GM23338 (cell line): ENCODE measurements around the gene KRTAP4-6. TPM values are rescaled to one million over a fixed set of nuclear protein-coding genes. Genes with fewer than 3 reads are reported as not detected.

ENCODE experiments used
- ATAC-seq: fragments of 200-7000 bp; cut with Tn5 transposase; 3 replicates; pipeline ENCODE4 v1.9.1; 2020
- DNase-seq: peaks from one replicate; pipeline ENCODE4 v3.0.0-alpha.2; 2015; ENCODE audit warnings: low spot score
- H2AFZ ChIP-seq: fragments of 200-600 bp; sonication (generic); 2 replicates; pipeline ENCODE4 v1.8.0; 2016; ENCODE audit warnings: antibody characterized with exemption, mild to moderate bottlenecking, moderate library complexity
- H3F3A ChIP-seq: fragments of 200-600 bp; sonication (generic); replicated peaks from 2 replicates; pipeline ENCODE4 v1.8.0; 2017; ENCODE audit warnings: antibody characterized with exemption, mixed run types, low read depth
- H3K27ac ChIP-seq: fragments of 200-600 bp; sonication (generic); 2 replicates; pipeline ENCODE4 v1.6.1; 2016; ENCODE audit warnings: low read depth
- H3K27me3 ChIP-seq: fragments of 200-600 bp; sonication (generic); 2 replicates; pipeline ENCODE4 v1.8.0; 2016; ENCODE audit warnings: mild to moderate bottlenecking, mixed run types, moderate library complexity; ENCODE audit not compliant: insufficient read depth
- H3K36me3 ChIP-seq: fragments of 200-600 bp; sonication (generic); 2 replicates; pipeline ENCODE4 v1.8.0; 2016; ENCODE audit warnings: mild to moderate bottlenecking; ENCODE audit not compliant: insufficient read depth
- H3K4me1 ChIP-seq: fragments of 200-600 bp; sonication (generic); 2 replicates; pipeline ENCODE4 v1.8.0; 2016; ENCODE audit warnings: mild to moderate bottlenecking, moderate library complexity; ENCODE audit not compliant: insufficient read depth
- H3K4me2 ChIP-seq: fragments of 200-600 bp; sonication (generic); 2 replicates; pipeline ENCODE4 v1.7.1; 2017; ENCODE audit warnings: mixed run types
- H3K4me3 ChIP-seq: fragments of 200-600 bp; sonication (generic); 2 replicates; pipeline ENCODE4 v1.6.1; 2016; ENCODE audit warnings: mixed run types
- H3K79me2 ChIP-seq: fragments of 200-600 bp; sonication (generic); replicated peaks from 2 replicates; pipeline ENCODE4 v1.8.0; 2017; ENCODE audit warnings: mild to moderate bottlenecking; ENCODE audit not compliant: insufficient read depth
- H3K9me2 ChIP-seq: fragments of 200-600 bp; sonication (generic); 2 replicates; pipeline ENCODE4 v1.8.0; 2017; ENCODE audit not compliant: insufficient read depth
- H4K20me1 ChIP-seq: fragments of 200-600 bp; sonication (generic); replicated peaks from 2 replicates; pipeline ENCODE4 v1.8.0; 2017; ENCODE audit warnings: mild to moderate bottlenecking; ENCODE audit not compliant: insufficient read depth
- H3K27ac Mint-ChIP-seq: 2 replicates; pipeline ENCODE4 v1.8.0; 2020; ENCODE audit warnings: inconsistent platforms, mild to moderate bottlenecking, moderate library complexity, mixed read lengths
- H3K27me3 Mint-ChIP-seq: 3 replicates; pipeline ENCODE4 v1.8.0; 2022; ENCODE audit warnings: low read depth, mild to moderate bottlenecking, moderate library complexity, mixed read lengths, inconsistent platforms; ENCODE audit not compliant: insufficient read depth, poor library complexity
- H3K36me3 Mint-ChIP-seq: 3 replicates; pipeline ENCODE4 v1.8.0; 2021; ENCODE audit warnings: low read depth, mild to moderate bottlenecking, inconsistent platforms, moderate library complexity, mixed read lengths
- H3K4me1 Mint-ChIP-seq: 3 replicates; pipeline ENCODE4 v1.8.0; 2020; ENCODE audit warnings: mild to moderate bottlenecking, inconsistent platforms, mixed read lengths
- H3K4me3 Mint-ChIP-seq: 3 replicates; pipeline ENCODE4 v1.8.0; 2021; ENCODE audit warnings: moderate library complexity, mild to moderate bottlenecking, inconsistent platforms, mixed read lengths
- H3K9me3 Mint-ChIP-seq: 3 replicates; pipeline ENCODE4 v1.8.0; 2020; ENCODE audit warnings: moderate library complexity, mild to moderate bottlenecking, inconsistent platforms, mixed read lengths
- CREB1 ChIP-seq: fragments of 250-450 bp; sonication (Bioruptor Pico); IDR thresholded peaks from 2 replicates; pipeline ENCODE4 v1.5.0; 2020; ENCODE audit warnings: low read depth, mild to moderate bottlenecking, moderate library complexity
- ETS1 ChIP-seq: IDR thresholded peaks from 2 replicates; pipeline ENCODE4 v1.6.1; 2016; ENCODE audit warnings: antibody characterized with exemption
- EZH2 ChIP-seq: fragments of 200-600 bp; sonication (generic); IDR thresholded peaks from one replicate; pipeline ENCODE4 v1.8.0; 2017; ENCODE audit warnings: antibody characterized with exemption, mild to moderate bottlenecking, low read depth; ENCODE audit not compliant: unreplicated experiment
- EZH2phosphoT487 ChIP-seq: fragments of 200-600 bp; sonication (generic); IDR thresholded peaks from one replicate; pipeline ENCODE4 v1.8.1; 2018; ENCODE audit warnings: antibody characterized with exemption; ENCODE audit not compliant: unreplicated experiment
- JUNB ChIP-seq: IDR thresholded peaks from one replicate; pipeline ENCODE4 v1.6.1; 2016; ENCODE audit warnings: antibody characterized with exemption; ENCODE audit not compliant: unreplicated experiment
- NANOG ChIP-seq: IDR thresholded peaks from 2 replicates; pipeline ENCODE4 v1.6.1; 2016; ENCODE audit warnings: antibody characterized with exemption, borderline replicate concordance
- POLR2AphosphoS5 ChIP-seq: IDR thresholded peaks from 2 replicates; pipeline ENCODE4 v1.6.1; 2016; ENCODE audit warnings: antibody characterized with exemption, low read depth
- STAT1 ChIP-seq: IDR thresholded peaks from one replicate; pipeline ENCODE4 v1.6.1; 2016; ENCODE audit warnings: antibody characterized with exemption; ENCODE audit not compliant: unreplicated experiment
- ZNF114 ChIP-seq: fragments of 250-450 bp; sonication (Bioruptor Pico); IDR thresholded peaks from 2 replicates; pipeline ENCODE4 v1.5.0; 2020; ENCODE audit warnings: mild to moderate bottlenecking, moderate library complexity
- ZNF331 ChIP-seq: fragments of 250-450 bp; sonication (Bioruptor Pico); IDR thresholded peaks from 2 replicates; pipeline ENCODE4 v1.5.0; 2020; ENCODE audit warnings: low read depth, mild to moderate bottlenecking, moderate library complexity
- polyA plus RNA-seq: library from polyadenylated mRNA; unstranded; fragments of >200 nt; fragmentation: Nextera tagmentation; extraction: Ambion mirVana; gene quantifications from 2 replicates; pipeline ENCODE4 v1.2.1, GENCODE V29; 2016
- total RNA-seq: library from RNA; depleted of rRNA; stranded (reverse); fragments of >200 nt; shearing (Covaris generic); gene quantifications from 2 replicates; pipeline ENCODE4 v1.2.3, GENCODE V29; 2014
- TF ChIP-seq, protein P1 (sequence below): fragments of 250-450 bp; sonication (Bioruptor Pico); IDR thresholded peaks from 2 replicates; pipeline ENCODE4 v1.5.0; 2020; ENCODE audit warnings: mild to moderate bottlenecking, moderate library complexity
- TF ChIP-seq, protein P2 (sequence below), 2 experiments: fragments of 200-600 bp in 1 of 2; sonication (generic) in 1 of 2; conservative IDR thresholded peaks; 2 replicates each; pipeline versions ENCODE4 v1.5.1 to v1.6.1; 2016 to 2017; ENCODE audit warnings: antibody characterized with exemption in 2 of 2, low read depth in 2 of 2, mild to moderate bottlenecking in 2 of 2, moderate library complexity in 1 of 2
- TF ChIP-seq, protein P3 (sequence below): IDR thresholded peaks from one replicate; pipeline ENCODE4 v1.6.1; 2018; ENCODE audit warnings: antibody characterized with exemption; ENCODE audit not compliant: unreplicated experiment

KRTAP4-6 gene
- total and polyA plus RNA-seq, 2 experiments from 2014 or later: not detected

- H3K27me3 Mint-ChIP-seq: peaks cover 5% of the 10 kb centered on the region
- no peaks in the 10 kb centered on the region for H3K9me3 Mint-ChIP-seq
- H3F3A ChIP-seq: no peaks in the 10 kb centered on the region
- DNase-seq: no peak
- no peaks in the 10 kb centered on the region for H3K9me2 ChIP-seq
- no peaks in the 10 kb centered on the region; the same call in 1 of the 2 replicates for H4K20me1 ChIP-seq
- H3K4me1 Mint-ChIP-seq: no peaks in the 10 kb centered on the region
- no peaks in the 10 kb centered on the region for H3K4me1 ChIP-seq
- no peaks in the 10 kb centered on the region for H3K36me3 Mint-ChIP-seq
- H3K36me3 ChIP-seq: no peaks in the 10 kb centered on the region
- no peak overlapping the region for H3K4me3 ChIP-seq
- H3K27me3 ChIP-seq: no peaks in the 10 kb centered on the region
- no peaks in the 10 kb centered on the region for H3K79me2 ChIP-seq
- ATAC-seq: no peak
- no peak overlapping the region for H3K27ac ChIP-seq
- no peak overlapping the region for H3K4me3 Mint-ChIP-seq
- H3K27ac Mint-ChIP-seq: no peak overlapping the region
- TF ChIP-seq ETS1 (no peak), EZH2phosphoT487 (no peak), ZNF331 (CRISPR knock-in tag) (no peak), ZNF114 (CRISPR knock-in tag) (no peak), JUNB (no peak), STAT1 (no peak), NANOG (no peak), EZH2 (no peak), POLR2AphosphoS5 (no peak), CREB1 (CRISPR knock-in tag) (no peak)
- TF ChIP-seq, protein P1, sequence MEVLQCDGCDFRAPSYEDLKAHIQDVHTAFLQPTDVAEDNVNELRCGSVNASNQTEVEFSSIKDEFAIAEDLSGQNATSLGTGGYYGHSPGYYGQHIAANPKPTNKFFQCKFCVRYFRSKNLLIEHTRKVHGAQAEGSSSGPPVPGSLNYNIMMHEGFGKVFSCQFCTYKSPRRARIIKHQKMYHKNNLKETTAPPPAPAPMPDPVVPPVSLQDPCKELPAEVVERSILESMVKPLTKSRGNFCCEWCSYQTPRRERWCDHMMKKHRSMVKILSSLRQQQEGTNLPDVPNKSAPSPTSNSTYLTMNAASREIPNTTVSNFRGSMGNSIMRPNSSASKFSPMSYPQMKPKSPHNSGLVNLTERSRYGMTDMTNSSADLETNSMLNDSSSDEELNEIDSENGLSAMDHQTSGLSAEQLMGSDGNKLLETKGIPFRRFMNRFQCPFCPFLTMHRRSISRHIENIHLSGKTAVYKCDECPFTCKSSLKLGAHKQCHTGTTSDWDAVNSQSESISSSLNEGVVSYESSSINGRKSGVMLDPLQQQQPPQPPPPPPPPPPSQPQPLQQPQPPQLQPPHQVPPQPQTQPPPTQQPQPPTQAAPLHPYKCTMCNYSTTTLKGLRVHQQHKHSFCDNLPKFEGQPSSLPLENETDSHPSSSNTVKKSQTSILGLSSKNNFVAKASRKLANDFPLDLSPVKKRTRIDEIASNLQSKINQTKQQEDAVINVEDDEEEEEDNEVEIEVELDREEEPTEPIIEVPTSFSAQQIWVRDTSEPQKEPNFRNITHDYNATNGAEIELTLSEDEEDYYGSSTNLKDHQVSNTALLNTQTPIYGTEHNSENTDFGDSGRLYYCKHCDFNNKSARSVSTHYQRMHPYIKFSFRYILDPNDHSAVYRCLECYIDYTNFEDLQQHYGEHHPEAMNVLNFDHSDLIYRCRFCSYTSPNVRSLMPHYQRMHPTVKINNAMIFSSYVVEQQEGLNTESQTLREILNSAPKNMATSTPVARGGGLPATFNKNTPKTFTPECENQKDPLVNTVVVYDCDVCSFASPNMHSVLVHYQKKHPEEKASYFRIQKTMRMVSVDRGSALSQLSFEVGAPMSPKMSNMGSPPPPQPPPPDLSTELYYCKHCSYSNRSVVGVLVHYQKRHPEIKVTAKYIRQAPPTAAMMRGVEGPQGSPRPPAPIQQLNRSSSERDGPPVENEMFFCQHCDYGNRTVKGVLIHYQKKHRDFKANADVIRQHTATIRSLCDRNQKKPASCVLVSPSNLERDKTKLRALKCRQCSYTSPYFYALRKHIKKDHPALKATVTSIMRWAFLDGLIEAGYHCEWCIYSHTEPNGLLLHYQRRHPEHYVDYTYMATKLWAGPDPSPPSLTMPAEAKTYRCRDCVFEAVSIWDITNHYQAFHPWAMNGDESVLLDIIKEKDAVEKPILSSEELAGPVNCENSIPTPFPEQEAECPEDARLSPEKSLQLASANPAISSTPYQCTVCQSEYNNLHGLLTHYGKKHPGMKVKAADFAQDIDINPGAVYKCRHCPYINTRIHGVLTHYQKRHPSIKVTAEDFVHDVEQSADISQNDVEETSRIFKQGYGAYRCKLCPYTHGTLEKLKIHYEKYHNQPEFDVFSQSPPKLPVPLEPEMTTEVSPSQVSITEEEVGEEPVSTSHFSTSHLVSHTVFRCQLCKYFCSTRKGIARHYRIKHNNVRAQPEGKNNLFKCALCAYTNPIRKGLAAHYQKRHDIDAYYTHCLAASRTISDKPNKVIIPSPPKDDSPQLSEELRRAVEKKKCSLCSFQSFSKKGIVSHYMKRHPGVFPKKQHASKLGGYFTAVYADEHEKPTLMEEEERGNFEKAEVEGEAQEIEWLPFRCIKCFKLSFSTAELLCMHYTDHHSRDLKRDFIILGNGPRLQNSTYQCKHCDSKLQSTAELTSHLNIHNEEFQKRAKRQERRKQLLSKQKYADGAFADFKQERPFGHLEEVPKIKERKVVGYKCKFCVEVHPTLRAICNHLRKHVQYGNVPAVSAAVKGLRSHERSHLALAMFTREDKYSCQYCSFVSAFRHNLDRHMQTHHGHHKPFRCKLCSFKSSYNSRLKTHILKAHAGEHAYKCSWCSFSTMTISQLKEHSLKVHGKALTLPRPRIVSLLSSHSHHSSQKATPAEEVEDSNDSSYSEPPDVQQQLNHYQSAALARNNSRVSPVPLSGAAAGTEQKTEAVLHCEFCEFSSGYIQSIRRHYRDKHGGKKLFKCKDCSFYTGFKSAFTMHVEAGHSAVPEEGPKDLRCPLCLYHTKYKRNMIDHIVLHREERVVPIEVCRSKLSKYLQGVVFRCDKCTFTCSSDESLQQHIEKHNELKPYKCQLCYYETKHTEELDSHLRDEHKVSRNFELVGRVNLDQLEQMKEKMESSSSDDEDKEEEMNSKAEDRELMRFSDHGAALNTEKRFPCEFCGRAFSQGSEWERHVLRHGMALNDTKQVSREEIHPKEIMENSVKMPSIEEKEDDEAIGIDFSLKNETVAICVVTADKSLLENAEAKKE: no peak
- TF ChIP-seq, protein P2, sequence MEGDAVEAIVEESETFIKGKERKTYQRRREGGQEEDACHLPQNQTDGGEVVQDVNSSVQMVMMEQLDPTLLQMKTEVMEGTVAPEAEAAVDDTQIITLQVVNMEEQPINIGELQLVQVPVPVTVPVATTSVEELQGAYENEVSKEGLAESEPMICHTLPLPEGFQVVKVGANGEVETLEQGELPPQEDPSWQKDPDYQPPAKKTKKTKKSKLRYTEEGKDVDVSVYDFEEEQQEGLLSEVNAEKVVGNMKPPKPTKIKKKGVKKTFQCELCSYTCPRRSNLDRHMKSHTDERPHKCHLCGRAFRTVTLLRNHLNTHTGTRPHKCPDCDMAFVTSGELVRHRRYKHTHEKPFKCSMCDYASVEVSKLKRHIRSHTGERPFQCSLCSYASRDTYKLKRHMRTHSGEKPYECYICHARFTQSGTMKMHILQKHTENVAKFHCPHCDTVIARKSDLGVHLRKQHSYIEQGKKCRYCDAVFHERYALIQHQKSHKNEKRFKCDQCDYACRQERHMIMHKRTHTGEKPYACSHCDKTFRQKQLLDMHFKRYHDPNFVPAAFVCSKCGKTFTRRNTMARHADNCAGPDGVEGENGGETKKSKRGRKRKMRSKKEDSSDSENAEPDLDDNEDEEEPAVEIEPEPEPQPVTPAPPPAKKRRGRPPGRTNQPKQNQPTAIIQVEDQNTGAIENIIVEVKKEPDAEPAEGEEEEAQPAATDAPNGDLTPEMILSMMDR (conservative IDR thresholded peaks at IDR 0.05; ENCODE audit: low read depth in 2 of 2): no peak
- TF ChIP-seq, protein P3, sequence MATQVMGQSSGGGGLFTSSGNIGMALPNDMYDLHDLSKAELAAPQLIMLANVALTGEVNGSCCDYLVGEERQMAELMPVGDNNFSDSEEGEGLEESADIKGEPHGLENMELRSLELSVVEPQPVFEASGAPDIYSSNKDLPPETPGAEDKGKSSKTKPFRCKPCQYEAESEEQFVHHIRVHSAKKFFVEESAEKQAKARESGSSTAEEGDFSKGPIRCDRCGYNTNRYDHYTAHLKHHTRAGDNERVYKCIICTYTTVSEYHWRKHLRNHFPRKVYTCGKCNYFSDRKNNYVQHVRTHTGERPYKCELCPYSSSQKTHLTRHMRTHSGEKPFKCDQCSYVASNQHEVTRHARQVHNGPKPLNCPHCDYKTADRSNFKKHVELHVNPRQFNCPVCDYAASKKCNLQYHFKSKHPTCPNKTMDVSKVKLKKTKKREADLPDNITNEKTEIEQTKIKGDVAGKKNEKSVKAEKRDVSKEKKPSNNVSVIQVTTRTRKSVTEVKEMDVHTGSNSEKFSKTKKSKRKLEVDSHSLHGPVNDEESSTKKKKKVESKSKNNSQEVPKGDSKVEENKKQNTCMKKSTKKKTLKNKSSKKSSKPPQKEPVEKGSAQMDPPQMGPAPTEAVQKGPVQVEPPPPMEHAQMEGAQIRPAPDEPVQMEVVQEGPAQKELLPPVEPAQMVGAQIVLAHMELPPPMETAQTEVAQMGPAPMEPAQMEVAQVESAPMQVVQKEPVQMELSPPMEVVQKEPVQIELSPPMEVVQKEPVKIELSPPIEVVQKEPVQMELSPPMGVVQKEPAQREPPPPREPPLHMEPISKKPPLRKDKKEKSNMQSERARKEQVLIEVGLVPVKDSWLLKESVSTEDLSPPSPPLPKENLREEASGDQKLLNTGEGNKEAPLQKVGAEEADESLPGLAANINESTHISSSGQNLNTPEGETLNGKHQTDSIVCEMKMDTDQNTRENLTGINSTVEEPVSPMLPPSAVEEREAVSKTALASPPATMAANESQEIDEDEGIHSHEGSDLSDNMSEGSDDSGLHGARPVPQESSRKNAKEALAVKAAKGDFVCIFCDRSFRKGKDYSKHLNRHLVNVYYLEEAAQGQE: no peak
- H3K4me2 ChIP-seq: no peak overlapping the region
- no peak overlapping the region for H2AFZ ChIP-seq
These were observed 36.5 kb upstream of the KRTAP4-6 start for GRCh38 chr17:41176744-41177387.
